IMR-90 (cell line): ENCODE measurements around the gene TLL1. TPM values are rescaled to one million over a fixed set of nuclear protein-coding genes. Genes with fewer than 3 reads are reported as not detected.

Experiments used
- ATAC-seq: fragments of 200-7000 bp; cut with Tn5 transposase; 2 replicates; pipeline ENCODE4 v1.9.1; 2020; ENCODE audit warnings: low read depth, mild to moderate bottlenecking, moderate library complexity
- BruUV-seq: library from RNA; stranded (reverse); fragments of 400-500 nt; replicated peaks from 2 replicates; lab custom pipeline; 2021; lab: Mats Ljungman, UMichigan
- CTCF ChIA-PET: fragments of 300-600 bp; formaldehyde crosslinking; extraction: SDS; loops from one replicate; lab custom pipeline; 2021; ENCODE audit warnings: antibody characterized with exemption; lab: Yijun Ruan, JAX
- POLR2A ChIA-PET: fragments of 300-600 bp; sonication (Branson Sonifier 250); formaldehyde crosslinking; loops from one replicate; lab custom pipeline; 2022; ENCODE audit warnings: antibody characterized with exemption; ENCODE audit not compliant: unreplicated experiment; lab: Charles Lee
- DNase-seq: peaks from one replicate; pipeline ENCODE4 v3.0.0; 2013
- H2AFZ ChIP-seq: replicated peaks from 2 replicates; pipeline ENCODE3; 2013; ENCODE audit warnings: low read length, mild to moderate bottlenecking; ENCODE audit not compliant: poor library complexity
- H2AK5ac ChIP-seq: 2 replicates; pipeline ENCODE4 v1.6.1; 2013; ENCODE audit warnings: low read depth, low read length, inconsistent platforms
- H2AK9ac ChIP-seq: replicated peaks from 2 replicates; pipeline ENCODE3; 2013; ENCODE audit warnings: mild to moderate bottlenecking, low read depth, low read length, moderate library complexity; ENCODE audit not compliant: poor library complexity
- H2BK120ac ChIP-seq: 2 replicates; pipeline ENCODE4 v1.6.1; 2013; ENCODE audit warnings: low read depth, low read length, inconsistent platforms
- H2BK15ac ChIP-seq: 3 replicates; pipeline ENCODE4 v1.6.1; 2013; ENCODE audit warnings: low read depth, low read length, inconsistent platforms
- H2BK20ac ChIP-seq: 2 replicates; pipeline ENCODE4 v1.6.1; 2013; ENCODE audit warnings: low read depth, mild to moderate bottlenecking, inconsistent platforms, low read length, moderate library complexity
- H2BK5ac ChIP-seq: 2 replicates; pipeline ENCODE4 v1.6.1; 2013; ENCODE audit warnings: mild to moderate bottlenecking, low read depth, low read length, inconsistent platforms; ENCODE audit not compliant: poor library complexity, severe bottlenecking
- H3K14ac ChIP-seq: replicated peaks from 2 replicates; pipeline ENCODE4 v1.6.1; 2013; ENCODE audit warnings: low read depth, low read length, inconsistent platforms
- H3K18ac ChIP-seq: 2 replicates; pipeline ENCODE4 v1.6.1; 2013; ENCODE audit warnings: low read depth, low read length, control low read depth
- H3K23ac ChIP-seq: 2 replicates; pipeline ENCODE4 v1.6.1; 2013; ENCODE audit warnings: low read depth, low read length, inconsistent platforms
- H3K27ac ChIP-seq: 2 replicates; pipeline ENCODE4 v1.5.1; 2013; ENCODE audit warnings: mild to moderate bottlenecking, control low read depth, low read length; ENCODE audit not compliant: insufficient read depth
- H3K27me3 ChIP-seq: 2 replicates; pipeline ENCODE4 v1.6.1; 2013; ENCODE audit warnings: low read length; ENCODE audit not compliant: control insufficient read depth, insufficient read depth
- H3K36me3 ChIP-seq: 2 replicates; pipeline ENCODE4 v1.6.1; 2013; ENCODE audit warnings: low read length, mixed read lengths; ENCODE audit not compliant: control insufficient read depth, insufficient read depth
- H3K4ac ChIP-seq: 2 replicates; pipeline ENCODE4 v1.6.1; 2013; ENCODE audit warnings: low read depth, low read length, inconsistent platforms
- H3K4me1 ChIP-seq: 2 replicates; pipeline ENCODE4 v1.6.1; 2013; ENCODE audit warnings: low read length, mixed read lengths; ENCODE audit not compliant: control insufficient read depth, insufficient read depth
- H3K4me2 ChIP-seq: 2 replicates; pipeline ENCODE4 v1.6.1; 2013; ENCODE audit warnings: low read depth, mild to moderate bottlenecking, control low read depth, low read length, moderate library complexity
- H3K4me3 ChIP-seq: 2 replicates; pipeline ENCODE4 v1.5.1; 2013; ENCODE audit warnings: low read depth, mild to moderate bottlenecking, control low read depth, low read length, moderate library complexity; ENCODE audit not compliant: insufficient read depth
- H3K56ac ChIP-seq: 2 replicates; pipeline ENCODE4 v1.6.1; 2013; ENCODE audit warnings: low read length, inconsistent platforms; ENCODE audit not compliant: insufficient read depth; ENCODE audit errors: extremely low read depth
- H3K79me1 ChIP-seq, 2 experiments: 2 replicates each; pipeline ENCODE4 v1.6.1; 2013; ENCODE audit warnings: low read length in 2 of 2, inconsistent platforms in 1 of 2, low read depth in 1 of 2
- H3K9ac ChIP-seq: 2 replicates; pipeline ENCODE4 v1.6.1; 2013; ENCODE audit warnings: low read depth, low read length, control low read depth
- H3K9me1 ChIP-seq: 2 replicates; pipeline ENCODE4 v1.6.1; 2013; ENCODE audit warnings: low read length, inconsistent platforms; ENCODE audit not compliant: insufficient read depth
- H3K9me3 ChIP-seq: 2 replicates; pipeline ENCODE4 v1.6.1; 2013; ENCODE audit warnings: low read length; ENCODE audit not compliant: control insufficient read depth, insufficient read depth
- H4K20me1 ChIP-seq: 2 replicates; pipeline ENCODE4 v1.6.1; 2013; ENCODE audit warnings: low read length, inconsistent platforms; ENCODE audit not compliant: insufficient read depth
- H4K5ac ChIP-seq: 2 replicates; pipeline ENCODE4 v1.6.1; 2013; ENCODE audit warnings: mild to moderate bottlenecking, low read depth, low read length, control low read depth
- H4K8ac ChIP-seq, 2 experiments: 2 replicates each; pipeline ENCODE4 v1.6.1; 2013; ENCODE audit warnings: low read depth in 2 of 2, low read length in 2 of 2, control low read depth in 1 of 2, inconsistent platforms in 1 of 2
- H4K91ac ChIP-seq: 2 replicates; pipeline ENCODE4 v1.6.1; 2013; ENCODE audit warnings: low read depth, low read length, inconsistent platforms; ENCODE audit not compliant: insufficient read depth
- ELK1 ChIP-seq: fragments of 150-350 bp; IDR thresholded peaks from 2 replicates; pipeline ENCODE4 v1.6.1; 2016; ENCODE audit warnings: low read depth, mild to moderate bottlenecking, low read length, moderate library complexity, borderline replicate concordance
- POLR2A ChIP-seq: IDR thresholded peaks from 2 replicates; pipeline ENCODE4 v1.6.1; 2012; ENCODE audit warnings: mild to moderate bottlenecking, low read depth, low read length
- WGBS, 2 experiments: methylation state at CpG; one replicate each; pipeline versions ENCODE4 v1.1.5 to v1.1.7; 2013; ENCODE audit warnings: missing lambda C conversion rate in 2 of 2; ENCODE audit not compliant: insufficient read length in 1 of 2; ENCODE audit errors: extremely low coverage in 2 of 2; 5-methylcytosine and 5-hydroxymethylcytosine counted together
- dilution Hi-C: fragments of 300-500 bp; cut with HindIII; formaldehyde crosslinking; loops from one replicate; pipeline ENCODE4 v1.14.3; 2018; ENCODE audit warnings: low sequenced_read_pairs; ENCODE audit not compliant: unreplicated experiment
- in situ Hi-C: fragments of 300-500 bp; cut with MboI; formaldehyde crosslinking; loops from 3 replicates; pipeline ENCODE4 v1.14.3; 2019; ENCODE audit warnings: low sequenced_read_pairs, inconsistent platforms, mixed read lengths
- intact Hi-C: fragments of 100-400 bp; cut with micrococcal nuclease; formaldehyde crosslinking; loops from 2 replicates; pipeline ENCODE4 v1.10.0; 2022
- polyA plus RNA-seq, 3 experiments: library from polyadenylated mRNA; depleted of rRNA; stranded (reverse); fragments of >200 nt; gene quantifications; 2 replicates each; pipeline ENCODE4 v1.2.3, GENCODE V29; 2012; ENCODE audit warnings: low replicate concordance in 1 of 3
- total RNA-seq: library from RNA; depleted of rRNA; stranded (reverse); fragments of >200 nt; gene quantifications from 2 replicates; pipeline ENCODE4 v1.2.3, GENCODE V29; 2012

The TLL1 gene
- total and polyA plus RNA-seq, 2 of the 4 experiments (the other 2 are of a cell fraction) = not detected

- ChIA-PET CTCF (no interaction called here), POLR2A (no interaction called here)
- in situ Hi-C loops = no loop called here
Measured at GRCh38 chr4:165982934-165983333, 109.9 kb downstream of the TLL1 start.

More at GRCh38 chr4:165982934-165983333, 109.9 kb downstream of the TLL1 start:
- Histone ChIP-seq H3K4me1 (no peaks in the 10 kb centered on the region), H3K18ac (no peak overlapping the region), H2BK20ac (no peak overlapping the region), H4K5ac (no peak overlapping the region), H4K91ac (no peak overlapping the region), H3K4me3 (no peak overlapping the region), H3K27me3 (no peaks in the 10 kb centered on the region), H4K8ac (no peak overlapping the region), H2BK5ac (no peak overlapping the region), H3K4me2 (no peak overlapping the region), H3K4ac (no peak overlapping the region), H3K23ac (no peak overlapping the region), H3K79me1 (no peaks in the 10 kb centered on the region), H3K56ac (no peak overlapping the region), H3K9me3 (no peaks in the 10 kb centered on the region), H2AFZ (no peak overlapping the region), H3K14ac (no peak overlapping the region), H3K36me3 (no peaks in the 10 kb centered on the region), H3K9me1 (no peaks in the 10 kb centered on the region), H2AK9ac (no peak overlapping the region), H3K27ac (no peak overlapping the region), H2AK5ac (no peak overlapping the region), H3K9ac (no peak overlapping the region), H2BK120ac (no peak overlapping the region), H2BK15ac (no peak overlapping the region), H4K20me1 (no peaks in the 10 kb centered on the region)
- TF ChIP-seq ELK1 (no peak), POLR2A (no peak)
- BruUV-seq = no TSS peak
- DNase-seq = no peak
- ATAC-seq = no peak
- intact Hi-C loops = no loop called here
- dilution Hi-C loops = no loop called here
- no CpG with 5 or more reads among the region's 3 CpGs for WGBS, 2 experiments
